Neural cell (in vitro differentiated cells): ENCODE results near the gene TUBG1. TPM values are rescaled to one million over a fixed set of nuclear protein-coding genes. Genes with fewer than 3 reads are reported as not detected.
"Not testable (repeated sequence)": the region's sequence is repeated elsewhere in the genome, so short reads cannot be mapped to it uniquely, and the experiment has no call there.

Experiments
- H2AFZ ChIP-seq: fragments of 200-600, 300-800 bp; sonication (generic), shearing (Covaris generic); 2 replicates; pipeline ENCODE4 v1.6.0; 2014; ENCODE audit warnings: low read depth, mild to moderate bottlenecking, antibody characterized with exemption, low read length, moderate library complexity
- H3F3A ChIP-seq: fragments of 200-600 bp; shearing (Covaris generic); 2 replicates; pipeline ENCODE4 v1.6.1; 2016; ENCODE audit warnings: mild to moderate bottlenecking, moderate library complexity, mixed read lengths, antibody characterized with exemption, low read length; ENCODE audit not compliant: insufficient read depth, poor library complexity, severe bottlenecking
- H3K27ac ChIP-seq: fragments of 200-600, 300-800 bp; sonication (generic), shearing (Covaris generic); 2 replicates; pipeline ENCODE4 v1.5.1; 2014; ENCODE audit warnings: mild to moderate bottlenecking, low read length, moderate library complexity
- H3K27me3 ChIP-seq: fragments of 300-800, 200-600 bp; sonication (generic), shearing (Covaris generic); 2 replicates; pipeline ENCODE4 v1.6.0; 2014; ENCODE audit warnings: mild to moderate bottlenecking, low read depth, low read length, moderate library complexity; ENCODE audit not compliant: insufficient read depth
- H3K36me3 ChIP-seq: fragments of 300-800, 200-600 bp; sonication (generic), shearing (Covaris generic); 2 replicates; pipeline ENCODE4 v1.5.1; 2014; ENCODE audit warnings: mild to moderate bottlenecking, antibody characterized with exemption, low read length, moderate library complexity; ENCODE audit not compliant: insufficient read depth
- H3K4me2 ChIP-seq: fragments of 300-800, 200-600 bp; sonication (generic), shearing (Covaris generic); 2 replicates; pipeline ENCODE4 v1.6.0; 2014; ENCODE audit warnings: mild to moderate bottlenecking, low read length
- H3K4me3 ChIP-seq: fragments of 300-800, 200-600 bp; sonication (generic), shearing (Covaris generic); 2 replicates; pipeline ENCODE4 v1.5.1; 2014; ENCODE audit warnings: mild to moderate bottlenecking, low read length, moderate library complexity
- H3K79me2 ChIP-seq: fragments of 200-600 bp; shearing (Covaris generic); replicated peaks from 2 replicates; pipeline ENCODE4 v1.6.0; 2014; ENCODE audit warnings: mild to moderate bottlenecking, low read length, moderate library complexity; ENCODE audit not compliant: insufficient read depth
- H3K9ac ChIP-seq: fragments of 300-800, 200-600 bp; sonication (generic), shearing (Covaris generic); 2 replicates; pipeline ENCODE4 v1.6.1; 2016; ENCODE audit warnings: mild to moderate bottlenecking, low read length, mixed read lengths
- H3K9me2 ChIP-seq: fragments of 200-600 bp; shearing (Covaris generic); 2 replicates; pipeline ENCODE4 v1.6.1; 2016; ENCODE audit warnings: mild to moderate bottlenecking, low read length, mixed read lengths; ENCODE audit not compliant: insufficient read depth
- H3K9me3 ChIP-seq: fragments of 200-600, 300-800 bp; sonication (generic), shearing (Covaris generic); 2 replicates; pipeline ENCODE4 v1.6.1; 2016; ENCODE audit warnings: mild to moderate bottlenecking, mixed run types, low read length, moderate library complexity, mixed read lengths
- H4K20me1 ChIP-seq: fragments of 200-600 bp; shearing (Covaris generic); 2 replicates; pipeline ENCODE4 v1.6.1; 2016; ENCODE audit warnings: mild to moderate bottlenecking, mixed run types; ENCODE audit not compliant: insufficient read depth
- EP300 ChIP-seq: fragments of 450-650 bp; conservative IDR thresholded peaks from 2 replicates; pipeline ENCODE4 v1.6.1; 2014; ENCODE audit warnings: antibody characterized with exemption, mild to moderate bottlenecking, moderate library complexity; ENCODE audit not compliant: poor library complexity, severe bottlenecking
- MXI1 ChIP-seq: fragments of 450-650 bp; conservative IDR thresholded peaks from 2 replicates; pipeline ENCODE4 v1.6.1; 2014; ENCODE audit warnings: antibody characterized with exemption, mild to moderate bottlenecking; ENCODE audit not compliant: poor library complexity, severe bottlenecking
- POLR2AphosphoS5 ChIP-seq: IDR thresholded peaks from 2 replicates; pipeline ENCODE4 v1.6.1; 2012
- RAD21 ChIP-seq: fragments of 450-650 bp; conservative IDR thresholded peaks from 2 replicates; pipeline ENCODE4 v1.6.1; 2014; ENCODE audit warnings: antibody characterized with exemption, mild to moderate bottlenecking, moderate library complexity
- SMC3 ChIP-seq: fragments of 450-650 bp; conservative IDR thresholded peaks from 2 replicates; pipeline ENCODE4 v1.6.1; 2014; ENCODE audit warnings: antibody characterized with exemption, mild to moderate bottlenecking, moderate library complexity; ENCODE audit not compliant: poor library complexity
- TAF1 ChIP-seq: IDR thresholded peaks from 2 replicates; pipeline ENCODE4 v1.6.1; 2012; ENCODE audit warnings: low read depth
- polyA plus RNA-seq: library from polyadenylated mRNA; depleted of rRNA; stranded (reverse); fragments of >200 nt; gene quantifications from 2 replicates; pipeline ENCODE4 v1.2.3, GENCODE V29; 2014
- TF ChIP-seq, protein P1 (sequence below): fragments of 450-650 bp; IDR thresholded peaks from 2 replicates; pipeline ENCODE4 v1.5.1; 2014; ENCODE audit warnings: antibody characterized with exemption, mild to moderate bottlenecking, moderate library complexity; ENCODE audit not compliant: poor library complexity, severe bottlenecking
- TF ChIP-seq, protein P2 (sequence below): IDR thresholded peaks from 2 replicates; pipeline ENCODE4 v1.6.1; 2012; ENCODE audit warnings: borderline replicate concordance

TUBG1 gene
- polyA plus RNA-seq, 1 donor from 2014 or later: 14.2 TPM

DNA sequence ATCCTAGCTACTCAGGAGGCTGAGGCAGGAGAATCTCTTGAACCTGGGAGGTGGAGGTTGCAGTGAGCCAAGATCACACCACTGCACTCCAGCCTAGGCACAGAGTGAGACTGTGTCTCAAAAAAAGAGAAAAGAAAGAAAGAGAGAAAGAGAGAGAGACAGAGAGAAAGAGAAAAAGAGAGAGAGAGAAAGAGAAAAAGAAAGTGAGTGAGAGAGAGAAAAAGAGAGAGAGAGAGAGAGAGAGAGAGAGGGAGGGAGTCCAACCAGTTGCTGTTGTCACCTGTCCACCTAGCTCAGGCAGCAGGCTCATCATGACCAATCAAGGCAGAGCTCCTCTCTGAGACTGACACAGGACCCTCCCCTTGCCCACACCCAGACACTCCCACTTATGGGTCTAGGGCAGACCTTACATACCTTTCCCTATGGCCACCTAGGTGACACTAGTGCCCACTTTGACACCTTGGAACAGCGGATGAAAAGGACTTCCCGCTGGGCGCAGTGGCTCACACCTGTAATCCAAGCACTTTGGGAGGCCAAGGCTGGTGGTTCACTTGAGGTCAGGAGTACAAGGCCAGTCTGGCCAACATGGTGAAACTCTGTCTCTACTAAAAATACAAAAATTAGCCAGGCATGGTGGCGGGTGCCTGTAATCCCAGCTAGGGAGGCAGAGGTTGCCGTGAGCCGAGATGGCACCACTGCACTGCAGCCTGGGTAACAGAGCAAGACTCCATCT is 17.7 kb downstream of the TUBG1 start:
- not testable (repeated sequence) for H3F3A ChIP-seq, H3K27me3 ChIP-seq, H4K20me1 ChIP-seq, H3K79me2 ChIP-seq, H3K9me3 ChIP-seq, H3K4me3 ChIP-seq, H3K9me2 ChIP-seq, H3K36me3 ChIP-seq, H2AFZ ChIP-seq, H3K27ac ChIP-seq, H3K4me2 ChIP-seq, H3K9ac ChIP-seq

GRCh38 chr17:42629411-42630009 is 20.0 kb downstream of the TUBG1 start:
- Histone ChIP-seq H3K79me2 (no peaks in the 10 kb centered on the region), H3K36me3 (no peaks in the 10 kb centered on the region), H3K4me3 (no peak overlapping the region), H3K27ac (no peak overlapping the region), H3K9ac (no peak overlapping the region), H3K27me3 (no peaks in the 10 kb centered on the region), H2AFZ (no peak overlapping the region), H3K9me3 (no peaks in the 10 kb centered on the region), H3K4me2 (no peak overlapping the region), H4K20me1 (no peaks in the 10 kb centered on the region), H3K9me2 (no peaks in the 10 kb centered on the region), H3F3A (no peaks in the 10 kb centered on the region)
- TF ChIP-seq POLR2AphosphoS5: no peak
- TF ChIP-seq EP300: no peak
- TF ChIP-seq MXI1: no peak
- TF ChIP-seq RAD21: no peak
- TF ChIP-seq TAF1: no peak
- TF ChIP-seq, protein P1, sequence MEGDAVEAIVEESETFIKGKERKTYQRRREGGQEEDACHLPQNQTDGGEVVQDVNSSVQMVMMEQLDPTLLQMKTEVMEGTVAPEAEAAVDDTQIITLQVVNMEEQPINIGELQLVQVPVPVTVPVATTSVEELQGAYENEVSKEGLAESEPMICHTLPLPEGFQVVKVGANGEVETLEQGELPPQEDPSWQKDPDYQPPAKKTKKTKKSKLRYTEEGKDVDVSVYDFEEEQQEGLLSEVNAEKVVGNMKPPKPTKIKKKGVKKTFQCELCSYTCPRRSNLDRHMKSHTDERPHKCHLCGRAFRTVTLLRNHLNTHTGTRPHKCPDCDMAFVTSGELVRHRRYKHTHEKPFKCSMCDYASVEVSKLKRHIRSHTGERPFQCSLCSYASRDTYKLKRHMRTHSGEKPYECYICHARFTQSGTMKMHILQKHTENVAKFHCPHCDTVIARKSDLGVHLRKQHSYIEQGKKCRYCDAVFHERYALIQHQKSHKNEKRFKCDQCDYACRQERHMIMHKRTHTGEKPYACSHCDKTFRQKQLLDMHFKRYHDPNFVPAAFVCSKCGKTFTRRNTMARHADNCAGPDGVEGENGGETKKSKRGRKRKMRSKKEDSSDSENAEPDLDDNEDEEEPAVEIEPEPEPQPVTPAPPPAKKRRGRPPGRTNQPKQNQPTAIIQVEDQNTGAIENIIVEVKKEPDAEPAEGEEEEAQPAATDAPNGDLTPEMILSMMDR: no peak
- TF ChIP-seq, protein P2, sequence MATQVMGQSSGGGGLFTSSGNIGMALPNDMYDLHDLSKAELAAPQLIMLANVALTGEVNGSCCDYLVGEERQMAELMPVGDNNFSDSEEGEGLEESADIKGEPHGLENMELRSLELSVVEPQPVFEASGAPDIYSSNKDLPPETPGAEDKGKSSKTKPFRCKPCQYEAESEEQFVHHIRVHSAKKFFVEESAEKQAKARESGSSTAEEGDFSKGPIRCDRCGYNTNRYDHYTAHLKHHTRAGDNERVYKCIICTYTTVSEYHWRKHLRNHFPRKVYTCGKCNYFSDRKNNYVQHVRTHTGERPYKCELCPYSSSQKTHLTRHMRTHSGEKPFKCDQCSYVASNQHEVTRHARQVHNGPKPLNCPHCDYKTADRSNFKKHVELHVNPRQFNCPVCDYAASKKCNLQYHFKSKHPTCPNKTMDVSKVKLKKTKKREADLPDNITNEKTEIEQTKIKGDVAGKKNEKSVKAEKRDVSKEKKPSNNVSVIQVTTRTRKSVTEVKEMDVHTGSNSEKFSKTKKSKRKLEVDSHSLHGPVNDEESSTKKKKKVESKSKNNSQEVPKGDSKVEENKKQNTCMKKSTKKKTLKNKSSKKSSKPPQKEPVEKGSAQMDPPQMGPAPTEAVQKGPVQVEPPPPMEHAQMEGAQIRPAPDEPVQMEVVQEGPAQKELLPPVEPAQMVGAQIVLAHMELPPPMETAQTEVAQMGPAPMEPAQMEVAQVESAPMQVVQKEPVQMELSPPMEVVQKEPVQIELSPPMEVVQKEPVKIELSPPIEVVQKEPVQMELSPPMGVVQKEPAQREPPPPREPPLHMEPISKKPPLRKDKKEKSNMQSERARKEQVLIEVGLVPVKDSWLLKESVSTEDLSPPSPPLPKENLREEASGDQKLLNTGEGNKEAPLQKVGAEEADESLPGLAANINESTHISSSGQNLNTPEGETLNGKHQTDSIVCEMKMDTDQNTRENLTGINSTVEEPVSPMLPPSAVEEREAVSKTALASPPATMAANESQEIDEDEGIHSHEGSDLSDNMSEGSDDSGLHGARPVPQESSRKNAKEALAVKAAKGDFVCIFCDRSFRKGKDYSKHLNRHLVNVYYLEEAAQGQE: no peak
- TF ChIP-seq SMC3: no peak
